ENCODE measurements around the gene GIT1. TPM values are rescaled to one million over a fixed set of nuclear protein-coding genes. Genes with fewer than 3 reads are reported as not detected.

GIT1 gene
- total and polyA plus RNA-seq, 4 donors, result 2.2 to 11.1 (median 4.9) TPM

DNA sequence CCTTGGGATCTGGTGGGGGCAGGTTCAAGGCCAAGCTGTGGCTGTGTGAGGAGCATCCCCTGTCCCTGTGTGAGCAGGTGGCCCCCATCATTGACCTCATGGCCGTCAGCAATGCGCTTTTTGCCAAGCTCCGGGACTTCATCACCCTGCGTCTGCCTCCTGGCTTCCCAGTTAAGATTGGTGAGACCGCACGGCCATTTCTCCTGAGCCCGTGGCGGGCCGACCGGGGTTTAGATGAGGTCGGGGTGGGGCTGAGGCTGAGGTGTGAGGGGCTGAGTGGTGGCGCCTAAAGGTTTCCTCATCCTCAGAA is 22.6 kb upstream of the GIT1 start (continued):
- TF ChIP-seq RXRA (IDR thresholded peaks at IDR 0.05) (no peak), JUND (IDR thresholded peaks at IDR 0.05) (no peak), HNF4G (IDR thresholded peaks at IDR 0.05) (no peak), TAF1 (conservative IDR thresholded peaks at IDR 0.05) (no peak), FOXA1 (IDR thresholded peaks at IDR 0.05) (no peak)
- TF ChIP-seq, protein P1, sequence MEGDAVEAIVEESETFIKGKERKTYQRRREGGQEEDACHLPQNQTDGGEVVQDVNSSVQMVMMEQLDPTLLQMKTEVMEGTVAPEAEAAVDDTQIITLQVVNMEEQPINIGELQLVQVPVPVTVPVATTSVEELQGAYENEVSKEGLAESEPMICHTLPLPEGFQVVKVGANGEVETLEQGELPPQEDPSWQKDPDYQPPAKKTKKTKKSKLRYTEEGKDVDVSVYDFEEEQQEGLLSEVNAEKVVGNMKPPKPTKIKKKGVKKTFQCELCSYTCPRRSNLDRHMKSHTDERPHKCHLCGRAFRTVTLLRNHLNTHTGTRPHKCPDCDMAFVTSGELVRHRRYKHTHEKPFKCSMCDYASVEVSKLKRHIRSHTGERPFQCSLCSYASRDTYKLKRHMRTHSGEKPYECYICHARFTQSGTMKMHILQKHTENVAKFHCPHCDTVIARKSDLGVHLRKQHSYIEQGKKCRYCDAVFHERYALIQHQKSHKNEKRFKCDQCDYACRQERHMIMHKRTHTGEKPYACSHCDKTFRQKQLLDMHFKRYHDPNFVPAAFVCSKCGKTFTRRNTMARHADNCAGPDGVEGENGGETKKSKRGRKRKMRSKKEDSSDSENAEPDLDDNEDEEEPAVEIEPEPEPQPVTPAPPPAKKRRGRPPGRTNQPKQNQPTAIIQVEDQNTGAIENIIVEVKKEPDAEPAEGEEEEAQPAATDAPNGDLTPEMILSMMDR (IDR thresholded peaks at IDR 0.05; ENCODE audit: low read depth, low read length, missing input control), result no peak

DNA sequence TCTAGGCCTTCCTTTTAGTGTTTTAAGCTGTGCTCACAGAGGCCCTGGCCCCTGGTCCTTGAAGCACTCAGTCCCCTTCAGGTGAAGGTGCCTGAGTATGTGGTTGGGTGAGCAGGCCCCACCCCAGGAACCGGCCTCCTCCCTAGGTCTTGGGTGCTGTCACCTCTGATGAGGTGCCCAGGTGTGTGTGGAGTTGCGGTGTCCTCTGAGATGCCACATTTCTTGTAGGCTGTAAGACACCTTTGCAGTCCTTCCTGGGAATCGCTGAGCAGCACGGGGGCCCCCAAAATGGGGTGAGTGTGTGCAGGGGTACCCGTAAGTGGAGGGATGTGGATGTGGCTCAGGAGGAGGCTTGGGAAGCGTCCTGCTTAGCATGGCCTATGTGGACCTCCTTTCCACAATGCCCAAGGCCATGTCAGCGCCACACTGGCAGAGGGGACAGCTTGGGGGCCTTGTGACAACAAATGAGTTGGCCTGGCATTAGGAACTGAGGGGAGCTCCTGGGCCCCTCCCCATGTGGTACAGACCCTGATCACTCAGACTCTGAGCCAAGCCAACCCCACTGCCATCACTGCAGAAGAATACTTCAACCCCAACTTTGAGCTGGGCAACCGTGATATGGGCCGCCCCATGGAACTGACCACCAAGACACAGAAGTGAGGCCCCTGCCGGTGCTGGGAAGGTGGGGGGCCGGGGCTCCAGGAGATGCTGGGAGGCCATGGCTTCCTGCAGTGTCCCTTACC is 22.1 kb upstream of the GIT1 start:
- no peak for DNase-seq (ENCODE audit: low spot score)
- Histone ChIP-seq H3K27ac (ENCODE audit: low read depth in 1 of 2, low read length in 2 of 2) (no peak overlapping the region), H3K4me1 (ENCODE audit: control insufficient read depth in 4 of 4, insufficient read depth in 4 of 4, low read length in 3 of 4) (peaks cover 11 to 32% (median 26%) of the 10 kb centered on the region in 4 donors), H3K36me3 (ENCODE audit: control insufficient read depth in 4 of 4, insufficient read depth in 3 of 4, low read depth in 1 of 4, low read length in 3 of 4) (no peaks in the 10 kb centered on the region), H3K4me3 (ENCODE audit: low read depth in 1 of 3, low read length in 3 of 3) (no peak overlapping the region), H3K27me3 (ENCODE audit: control insufficient read depth in 4 of 4, insufficient read depth in 4 of 4, low read length in 3 of 4) (peaks cover 0 to 10% (median 1%) of the 10 kb centered on the region in 4 donors), H3K9me3 (ENCODE audit: control insufficient read depth in 4 of 4, low read length in 3 of 4) (no peaks in the 10 kb centered on the region), H3K9ac (ENCODE audit: low read depth in 1 of 2, low read length in 2 of 2) (no peak overlapping the region)
- TF ChIP-seq HNF4A (conservative IDR thresholded peaks at IDR 0.05), result no peak
- TF ChIP-seq, protein P2, sequence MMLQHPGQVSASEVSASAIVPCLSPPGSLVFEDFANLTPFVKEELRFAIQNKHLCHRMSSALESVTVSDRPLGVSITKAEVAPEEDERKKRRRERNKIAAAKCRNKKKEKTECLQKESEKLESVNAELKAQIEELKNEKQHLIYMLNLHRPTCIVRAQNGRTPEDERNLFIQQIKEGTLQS (IDR thresholded peaks at IDR 0.05), result no peak
- TF ChIP-seq TAF1 (conservative IDR thresholded peaks at IDR 0.05), result no peak
- no peak for TF ChIP-seq JUND (IDR thresholded peaks at IDR 0.05)
- no peak for TF ChIP-seq GABPA (IDR thresholded peaks at IDR 0.05 in 1 of 2, conservative IDR thresholded peaks at IDR 0.05 in 1 of 2)
- TF ChIP-seq FOXA1 (IDR thresholded peaks at IDR 0.05), result no peak
- no peak for TF ChIP-seq RXRA (IDR thresholded peaks at IDR 0.05)
- no peak for TF ChIP-seq FOXA2 (IDR thresholded peaks at IDR 0.05)
- TF ChIP-seq SP1 (IDR thresholded peaks at IDR 0.05), result no peak
- TF ChIP-seq YY1 (IDR thresholded peaks at IDR 0.05), result no peak
- TF ChIP-seq EGR1 (IDR thresholded peaks at IDR 0.05; ENCODE audit: low read depth in 2 of 2), result no peak
- TF ChIP-seq HNF4G (IDR thresholded peaks at IDR 0.05), result no peak
- WGBS, result 95% methylated on average over 11 of the region's 11 CpGs

DNA sequence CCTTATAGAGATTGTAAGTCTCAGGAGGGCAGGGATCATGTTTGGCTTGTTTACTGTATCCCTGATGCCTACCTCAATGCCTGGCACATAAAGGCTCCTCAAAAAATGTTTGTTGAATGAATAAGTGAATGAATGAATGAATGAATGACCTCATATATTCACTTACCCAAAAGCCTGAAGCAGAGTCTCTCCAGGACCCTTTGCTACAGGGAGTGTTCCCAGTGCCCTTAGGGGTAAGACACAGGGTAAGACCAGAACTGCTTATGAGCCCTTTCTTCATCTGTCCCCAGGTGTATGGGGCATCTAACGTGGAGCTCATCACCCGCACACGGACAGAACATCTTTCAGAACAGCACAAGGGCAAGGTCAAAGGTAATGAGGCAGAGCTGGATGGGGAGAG is 20.9 kb upstream of the GIT1 start:
- Histone ChIP-seq H3K36me3 (ENCODE audit: control insufficient read depth in 4 of 4, insufficient read depth in 3 of 4, low read depth in 1 of 4, low read length in 3 of 4) (no peaks in the 10 kb centered on the region), H3K4me3 (ENCODE audit: low read depth in 1 of 3, low read length in 3 of 3) (no peak overlapping the region), H3K4me1 (ENCODE audit: control insufficient read depth in 4 of 4, insufficient read depth in 4 of 4, low read length in 3 of 4) (peaks cover 8 to 21% (median 15%) of the 10 kb centered on the region in 4 donors), H3K27me3 (ENCODE audit: control insufficient read depth in 4 of 4, insufficient read depth in 4 of 4, low read length in 3 of 4) (peaks cover 0 to 5% (median 1%) of the 10 kb centered on the region in 4 donors), H3K27ac (ENCODE audit: low read depth in 1 of 2, low read length in 2 of 2) (no peak overlapping the region), H3K9me3 (ENCODE audit: control insufficient read depth in 4 of 4, low read length in 3 of 4) (no peaks in the 10 kb centered on the region), H3K9ac (ENCODE audit: low read depth in 1 of 2, low read length in 2 of 2) (no peak overlapping the region)
- TF ChIP-seq, protein P1 (IDR thresholded peaks at IDR 0.05; ENCODE audit: low read depth, low read length, missing input control), result no peak
- TF ChIP-seq HNF4A (conservative IDR thresholded peaks at IDR 0.05), result no peak
- no peak for TF ChIP-seq NR2F2 (IDR thresholded peaks at IDR 0.05)
- no peak for TF ChIP-seq RXRA (IDR thresholded peaks at IDR 0.05)
- no peak for TF ChIP-seq FOXA1 (IDR thresholded peaks at IDR 0.05)
- TF ChIP-seq SP1 (IDR thresholded peaks at IDR 0.05), result no peak
- TF ChIP-seq, protein P3, sequence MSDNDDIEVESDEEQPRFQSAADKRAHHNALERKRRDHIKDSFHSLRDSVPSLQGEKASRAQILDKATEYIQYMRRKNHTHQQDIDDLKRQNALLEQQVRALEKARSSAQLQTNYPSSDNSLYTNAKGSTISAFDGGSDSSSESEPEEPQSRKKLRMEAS (IDR thresholded peaks at IDR 0.05), result no peak
- TF ChIP-seq, protein P2 (IDR thresholded peaks at IDR 0.05), result no peak
- TF ChIP-seq, protein P4, sequence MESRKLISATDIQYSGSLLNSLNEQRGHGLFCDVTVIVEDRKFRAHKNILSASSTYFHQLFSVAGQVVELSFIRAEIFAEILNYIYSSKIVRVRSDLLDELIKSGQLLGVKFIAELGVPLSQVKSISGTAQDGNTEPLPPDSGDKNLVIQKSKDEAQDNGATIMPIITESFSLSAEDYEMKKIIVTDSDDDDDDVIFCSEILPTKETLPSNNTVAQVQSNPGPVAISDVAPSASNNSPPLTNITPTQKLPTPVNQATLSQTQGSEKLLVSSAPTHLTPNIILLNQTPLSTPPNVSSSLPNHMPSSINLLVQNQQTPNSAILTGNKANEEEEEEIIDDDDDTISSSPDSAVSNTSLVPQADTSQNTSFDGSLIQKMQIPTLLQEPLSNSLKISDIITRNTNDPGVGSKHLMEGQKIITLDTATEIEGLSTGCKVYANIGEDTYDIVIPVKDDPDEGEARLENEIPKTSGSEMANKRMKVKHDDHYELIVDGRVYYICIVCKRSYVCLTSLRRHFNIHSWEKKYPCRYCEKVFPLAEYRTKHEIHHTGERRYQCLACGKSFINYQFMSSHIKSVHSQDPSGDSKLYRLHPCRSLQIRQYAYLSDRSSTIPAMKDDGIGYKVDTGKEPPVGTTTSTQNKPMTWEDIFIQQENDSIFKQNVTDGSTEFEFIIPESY (IDR thresholded peaks at IDR 0.05), result no peak
- TF ChIP-seq YY1 (IDR thresholded peaks at IDR 0.05), result no peak
- TF ChIP-seq JUND (IDR thresholded peaks at IDR 0.05), result no peak
- no peak for TF ChIP-seq EGR1 (IDR thresholded peaks at IDR 0.05; ENCODE audit: low read depth in 2 of 2)
- TF ChIP-seq, protein P5, sequence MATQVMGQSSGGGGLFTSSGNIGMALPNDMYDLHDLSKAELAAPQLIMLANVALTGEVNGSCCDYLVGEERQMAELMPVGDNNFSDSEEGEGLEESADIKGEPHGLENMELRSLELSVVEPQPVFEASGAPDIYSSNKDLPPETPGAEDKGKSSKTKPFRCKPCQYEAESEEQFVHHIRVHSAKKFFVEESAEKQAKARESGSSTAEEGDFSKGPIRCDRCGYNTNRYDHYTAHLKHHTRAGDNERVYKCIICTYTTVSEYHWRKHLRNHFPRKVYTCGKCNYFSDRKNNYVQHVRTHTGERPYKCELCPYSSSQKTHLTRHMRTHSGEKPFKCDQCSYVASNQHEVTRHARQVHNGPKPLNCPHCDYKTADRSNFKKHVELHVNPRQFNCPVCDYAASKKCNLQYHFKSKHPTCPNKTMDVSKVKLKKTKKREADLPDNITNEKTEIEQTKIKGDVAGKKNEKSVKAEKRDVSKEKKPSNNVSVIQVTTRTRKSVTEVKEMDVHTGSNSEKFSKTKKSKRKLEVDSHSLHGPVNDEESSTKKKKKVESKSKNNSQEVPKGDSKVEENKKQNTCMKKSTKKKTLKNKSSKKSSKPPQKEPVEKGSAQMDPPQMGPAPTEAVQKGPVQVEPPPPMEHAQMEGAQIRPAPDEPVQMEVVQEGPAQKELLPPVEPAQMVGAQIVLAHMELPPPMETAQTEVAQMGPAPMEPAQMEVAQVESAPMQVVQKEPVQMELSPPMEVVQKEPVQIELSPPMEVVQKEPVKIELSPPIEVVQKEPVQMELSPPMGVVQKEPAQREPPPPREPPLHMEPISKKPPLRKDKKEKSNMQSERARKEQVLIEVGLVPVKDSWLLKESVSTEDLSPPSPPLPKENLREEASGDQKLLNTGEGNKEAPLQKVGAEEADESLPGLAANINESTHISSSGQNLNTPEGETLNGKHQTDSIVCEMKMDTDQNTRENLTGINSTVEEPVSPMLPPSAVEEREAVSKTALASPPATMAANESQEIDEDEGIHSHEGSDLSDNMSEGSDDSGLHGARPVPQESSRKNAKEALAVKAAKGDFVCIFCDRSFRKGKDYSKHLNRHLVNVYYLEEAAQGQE (IDR thresholded peaks at IDR 0.05), result no peak
- DNase-seq (ENCODE audit: low spot score), result no peak
- WGBS, result 82% methylated on average over 3 of the region's 3 CpGs
